ENCODE results near the gene TRAPPC5. TPM values are rescaled to one million over a fixed set of nuclear protein-coding genes. Genes with fewer than 3 reads are reported as not detected.
A peak's percentile ranks its signal among the peaks of the same experiment; 100 is the strongest.

Gene TRAPPC5
- polyA plus RNA-seq, 1 donor: 42.8 TPM

DNA sequence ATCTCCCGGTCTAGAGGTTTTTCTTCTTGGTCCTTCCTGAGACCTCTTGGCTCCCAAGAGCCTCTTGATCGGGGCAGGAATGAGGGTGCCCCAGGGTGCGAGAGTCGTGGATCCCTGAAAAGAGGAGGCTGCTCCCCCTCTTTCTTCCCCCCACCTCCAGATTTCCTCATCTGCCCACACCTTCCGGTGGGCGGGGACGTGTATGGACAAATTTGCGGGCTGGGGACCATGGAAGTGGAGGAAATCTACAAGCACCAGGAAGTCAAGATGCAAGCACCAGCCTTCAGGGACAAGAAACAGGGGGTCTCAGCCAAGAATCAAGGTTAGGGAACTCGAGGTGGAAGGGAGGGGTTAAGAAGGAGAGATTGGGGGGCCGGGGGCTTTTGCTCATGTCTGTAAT lies 3.8 kb upstream of the TRAPPC5 start, which contains the start of gene MCEMP1:
MCEMP1 (plus strand) TSS at position 237 of the 400 bp plus-strand sequence; CDS start at position 268, 31 bp downstream.
- no peak for DNase-seq

DNA sequence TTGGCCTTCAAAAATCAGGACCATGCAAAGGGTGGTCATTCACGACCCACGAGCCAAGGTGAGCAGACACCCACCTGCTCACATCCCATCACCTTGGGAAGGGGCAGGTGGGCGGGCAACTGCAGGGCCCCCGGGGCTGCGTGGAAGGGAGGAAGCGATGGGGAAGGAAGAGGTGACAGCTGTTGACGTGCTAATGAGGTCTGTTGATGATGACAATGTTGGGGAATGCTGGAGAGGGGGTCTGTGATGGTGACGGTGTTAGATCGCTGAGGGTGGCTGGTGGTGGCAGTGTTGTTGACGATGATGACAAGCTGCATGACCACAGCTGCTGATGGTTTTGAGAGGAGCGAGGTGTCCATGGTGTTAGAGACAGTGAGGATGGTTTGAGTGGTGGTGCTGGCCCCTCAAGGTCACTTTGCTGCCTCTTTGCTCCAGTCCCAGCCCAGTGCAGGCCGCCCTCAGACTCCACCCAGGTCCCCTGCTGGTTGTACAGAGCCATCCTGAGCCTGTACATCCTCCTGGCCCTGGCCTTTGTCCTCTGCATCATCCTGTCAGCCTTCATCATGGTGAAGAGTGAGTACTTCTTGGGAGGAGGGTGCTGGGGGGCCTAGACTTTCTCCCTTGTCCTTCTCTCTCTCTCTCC lies 2.8 kb upstream of the TRAPPC5 start:
- DNase-seq: no peak

DNA sequence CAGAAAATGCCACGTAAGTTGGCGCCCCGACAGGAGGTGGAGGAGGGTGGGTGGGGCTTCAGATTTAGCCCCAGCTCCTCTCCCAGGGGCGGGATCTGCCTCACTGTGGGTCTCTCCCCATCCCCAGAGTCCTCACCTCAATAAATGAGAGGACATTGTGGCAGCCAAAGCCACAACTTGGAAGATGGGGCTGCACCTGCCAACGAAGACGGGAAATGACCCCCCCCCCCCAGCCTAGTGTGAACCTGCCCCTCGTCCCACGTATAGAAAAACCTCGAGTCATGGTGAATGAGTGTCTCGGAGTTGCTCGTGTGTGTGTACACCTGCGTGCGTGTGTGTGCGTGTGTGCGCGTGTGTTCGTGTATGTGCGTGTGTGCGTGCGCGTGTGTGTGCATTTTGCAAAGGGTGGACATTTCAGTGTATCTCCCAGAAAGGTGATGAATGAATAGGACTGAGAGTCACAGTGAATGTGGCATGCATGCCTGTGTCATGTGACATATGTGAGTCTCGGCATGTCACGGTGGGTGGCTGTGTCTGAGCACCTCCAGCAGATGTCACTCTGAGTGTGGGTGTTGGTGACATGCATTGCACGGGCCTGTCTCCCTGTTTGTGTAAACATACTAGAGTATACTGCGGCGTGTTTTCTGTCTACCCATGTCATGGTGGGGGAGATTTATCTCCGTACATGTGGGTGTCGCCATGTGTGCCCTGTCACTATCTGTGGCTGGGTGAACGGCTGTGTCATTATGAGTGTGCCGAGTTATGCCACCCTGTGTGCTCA lies 1.5 kb upstream of the TRAPPC5 start:
- DNase-seq: no peak

GRCh38 chr19:7679771-7680605 lies 645 bp upstream of the TRAPPC5 start:
- no peak for DNase-seq

GRCh38 chr19:7681340-7682174 lies 924 bp downstream of the TRAPPC5 start:
- peak; percentile 73 for DNase-seq

- no peak for DNase-seq
Measured at GRCh38 chr19:7682175-7682855, 1.7 kb downstream of the TRAPPC5 start.

GRCh38 chr19:7685546-7686445 lies 5.2 kb downstream of the TRAPPC5 start:
- DNase-seq: no peak

- DNase-seq: no peak
Measured at GRCh38 chr19:7687177-7687576, 6.5 kb downstream of the TRAPPC5 start.

DNA sequence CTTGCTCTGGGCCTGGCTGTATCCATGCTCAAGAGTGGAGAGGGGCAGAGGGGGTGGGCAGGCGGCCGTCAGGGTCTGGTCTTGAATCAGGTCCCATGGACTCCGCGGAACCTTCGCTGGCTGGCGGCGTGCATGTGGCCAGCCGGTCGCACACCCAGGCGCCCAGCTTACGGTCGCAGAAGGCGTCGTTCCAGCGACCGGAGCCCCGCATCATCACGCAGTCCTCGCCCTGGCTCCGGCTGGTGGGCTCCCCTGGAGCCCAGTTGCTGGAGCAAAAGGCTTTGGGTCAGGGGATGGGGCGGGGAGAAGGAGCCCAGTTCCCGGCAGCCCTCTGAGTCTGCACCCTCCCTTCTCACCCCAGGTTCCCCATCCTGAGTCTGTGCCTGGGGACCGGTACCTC lies 8.5 kb downstream of the TRAPPC5 start:
- no peak for DNase-seq

- no peak for DNase-seq
Measured at GRCh38 chr19:7690779-7691258, 10.2 kb downstream of the TRAPPC5 start.

DNA sequence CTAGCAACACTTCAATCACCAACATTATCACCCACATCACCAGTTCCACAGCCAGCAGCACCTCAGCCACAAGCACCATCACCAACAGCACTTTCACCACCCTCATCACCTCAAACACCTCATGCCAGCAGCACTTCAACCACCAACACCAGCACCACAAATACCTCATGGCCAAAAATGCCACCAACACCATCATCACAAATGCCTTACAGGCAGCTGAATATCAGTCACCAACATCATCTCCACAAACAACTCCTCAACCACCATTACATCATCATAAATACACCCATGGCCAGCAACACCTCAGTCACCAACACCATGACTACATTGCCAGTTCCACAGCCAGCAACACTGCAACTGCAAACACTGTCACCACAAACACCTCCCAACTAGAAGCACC lies 10.9 kb downstream of the TRAPPC5 start:
- no peak for DNase-seq

DNA sequence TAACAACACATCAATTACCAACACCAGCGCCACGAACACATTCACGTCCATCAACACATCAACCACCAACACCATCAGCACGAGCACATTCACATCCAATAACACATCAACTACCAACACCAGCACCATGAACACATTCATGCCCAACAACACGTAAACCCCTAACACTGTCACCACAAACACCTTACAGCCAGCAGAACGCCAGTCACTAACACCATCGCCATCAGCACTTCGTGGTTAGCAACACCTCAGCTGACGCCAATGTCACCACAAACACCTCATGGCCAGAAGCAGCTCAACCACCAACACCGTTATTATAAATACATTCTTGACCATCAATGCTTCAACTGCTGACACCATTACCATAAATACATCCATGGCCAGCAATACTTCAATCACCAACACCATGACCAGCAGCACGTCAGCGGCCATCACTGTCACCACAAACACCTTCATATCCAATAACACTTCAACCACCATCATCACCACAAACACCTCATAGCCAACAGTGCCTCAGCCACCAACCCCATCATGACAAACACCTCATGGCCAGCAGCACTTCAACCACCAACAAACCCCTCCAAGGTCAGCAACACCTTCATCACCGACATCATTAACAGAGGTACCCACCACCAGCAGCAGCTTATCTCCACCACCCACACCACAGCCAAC lies 11.9 kb downstream of the TRAPPC5 start:
- DNase-seq: no peak

GRCh38 chr19:7694499-7694898 lies 13.9 kb downstream of the TRAPPC5 start:
- DNase-seq: no peak

GRCh38 chr19:7697721-7698287 lies 17.2 kb downstream of the TRAPPC5 start:
- DNase-seq: no peak

GRCh38 chr19:7698583-7698982 lies 17.9 kb downstream of the TRAPPC5 start:
- DNase-seq: no peak

DNA sequence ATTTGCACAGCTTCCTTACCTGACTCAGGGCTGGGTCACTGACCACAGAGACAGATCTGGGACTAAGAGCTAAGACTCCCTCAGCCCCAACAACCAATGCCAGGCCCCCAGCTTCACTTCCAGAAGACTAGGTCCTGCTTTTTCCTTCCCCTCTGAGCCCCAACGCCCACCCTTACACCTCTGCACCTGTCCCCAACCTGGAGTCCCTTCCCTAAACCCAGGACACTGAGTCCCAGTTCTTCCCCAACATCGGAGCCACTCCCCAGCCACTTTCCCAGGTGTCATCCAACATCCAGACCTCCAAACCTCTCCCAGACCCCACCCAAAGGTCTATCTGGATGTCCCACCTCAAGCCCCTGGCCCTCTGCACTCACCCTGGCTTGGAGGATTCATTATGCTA lies 18.4 kb downstream of the TRAPPC5 start:
- DNase-seq: no peak

DNA sequence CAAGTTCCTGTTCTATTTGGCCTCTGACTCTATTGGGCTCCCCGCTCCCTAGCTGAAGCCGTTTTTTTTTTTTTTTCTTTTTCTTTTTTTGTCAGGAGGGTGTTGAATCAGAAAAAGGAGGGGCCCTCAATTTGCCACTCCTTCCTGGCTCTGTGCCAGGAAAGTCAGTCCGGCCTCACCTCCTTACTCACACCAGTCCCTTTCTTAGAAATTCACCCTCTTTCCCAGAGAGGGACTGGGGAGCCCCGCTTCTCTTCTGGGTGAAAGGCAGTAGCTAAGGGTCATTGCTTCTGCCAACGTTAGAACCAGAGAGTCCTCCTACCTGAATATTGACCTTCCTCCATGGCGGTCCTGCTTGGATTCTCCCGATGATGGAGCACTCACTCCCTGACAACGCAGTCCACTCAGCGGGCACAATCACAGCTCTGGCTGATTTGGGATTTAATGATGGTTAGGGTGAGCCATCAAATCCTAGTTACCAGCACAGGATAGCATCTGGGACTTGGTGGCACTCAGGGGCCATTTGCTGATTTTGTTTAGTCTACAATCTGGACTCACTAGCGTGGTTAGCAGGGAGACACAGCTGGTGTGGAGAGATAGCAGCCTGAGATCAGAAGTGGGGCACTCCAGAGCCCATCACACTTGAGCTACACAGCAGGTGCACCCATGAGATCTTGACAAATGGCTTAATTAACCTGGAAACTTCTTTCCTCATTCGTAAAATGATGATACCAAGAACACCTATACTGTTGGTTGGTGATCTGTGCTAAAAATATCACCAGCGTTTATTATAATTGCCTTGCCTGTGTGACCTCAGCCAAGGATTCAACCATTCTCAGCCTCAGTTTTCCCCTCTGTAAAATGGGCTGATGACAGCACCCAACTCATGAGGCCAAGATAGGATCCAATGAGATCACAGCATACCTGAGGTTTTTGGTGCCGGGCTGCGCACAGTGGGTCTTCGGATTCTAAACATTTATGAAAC lies 19.1 kb downstream of the TRAPPC5 start:
- no peak for DNase-seq

- no peak for DNase-seq
Measured at GRCh38 chr19:7701049-7701653, 20.5 kb downstream of the TRAPPC5 start.

Data from hindlimb muscle (tissue), 1 donor.